ENCODE results near the gene ARHGAP25.

DNA sequence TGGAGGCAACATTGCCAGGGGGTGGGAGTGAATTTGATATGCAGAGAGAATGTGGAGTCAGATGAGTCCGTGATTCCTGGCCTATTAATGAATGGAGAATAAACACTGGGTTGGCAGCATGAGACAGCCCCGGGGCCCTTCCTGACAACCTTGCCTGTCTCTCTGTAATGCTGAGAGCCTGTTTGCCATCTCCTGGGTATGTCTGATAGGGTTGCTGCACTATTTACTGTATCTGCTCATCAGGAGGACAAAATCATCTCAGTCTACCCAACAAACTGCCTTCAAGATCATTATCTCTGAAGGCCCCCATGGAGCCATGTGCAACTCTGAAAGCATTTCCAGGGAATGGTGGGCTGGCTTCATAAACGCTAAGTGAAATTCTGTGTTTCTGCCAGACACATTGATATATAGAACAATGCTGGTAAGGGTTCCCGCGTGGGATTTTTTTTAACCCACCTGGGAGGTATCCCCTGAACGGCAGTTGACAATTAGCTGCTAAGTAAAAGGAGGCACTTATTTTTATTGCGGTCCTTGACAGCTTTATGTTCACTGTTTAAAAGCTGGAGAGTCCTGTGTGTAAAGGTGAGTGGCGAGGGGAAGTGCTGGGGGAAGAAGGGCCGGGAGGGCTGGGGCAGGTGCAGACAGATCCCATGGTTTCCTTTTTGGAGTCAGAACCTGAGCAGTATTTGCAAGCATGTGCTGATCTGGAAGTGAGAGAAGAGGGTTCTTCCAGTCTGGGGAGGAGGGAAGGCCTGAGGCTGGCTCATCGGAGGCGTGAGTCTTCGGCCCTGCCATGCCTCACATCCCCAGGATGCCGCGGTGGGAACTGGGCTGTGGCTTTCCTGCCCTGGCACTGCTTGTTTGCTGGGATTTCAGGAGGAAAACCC, 64.8 kb downstream of the ARHGAP25 start:
- TF ChIP-seq, protein P1, sequence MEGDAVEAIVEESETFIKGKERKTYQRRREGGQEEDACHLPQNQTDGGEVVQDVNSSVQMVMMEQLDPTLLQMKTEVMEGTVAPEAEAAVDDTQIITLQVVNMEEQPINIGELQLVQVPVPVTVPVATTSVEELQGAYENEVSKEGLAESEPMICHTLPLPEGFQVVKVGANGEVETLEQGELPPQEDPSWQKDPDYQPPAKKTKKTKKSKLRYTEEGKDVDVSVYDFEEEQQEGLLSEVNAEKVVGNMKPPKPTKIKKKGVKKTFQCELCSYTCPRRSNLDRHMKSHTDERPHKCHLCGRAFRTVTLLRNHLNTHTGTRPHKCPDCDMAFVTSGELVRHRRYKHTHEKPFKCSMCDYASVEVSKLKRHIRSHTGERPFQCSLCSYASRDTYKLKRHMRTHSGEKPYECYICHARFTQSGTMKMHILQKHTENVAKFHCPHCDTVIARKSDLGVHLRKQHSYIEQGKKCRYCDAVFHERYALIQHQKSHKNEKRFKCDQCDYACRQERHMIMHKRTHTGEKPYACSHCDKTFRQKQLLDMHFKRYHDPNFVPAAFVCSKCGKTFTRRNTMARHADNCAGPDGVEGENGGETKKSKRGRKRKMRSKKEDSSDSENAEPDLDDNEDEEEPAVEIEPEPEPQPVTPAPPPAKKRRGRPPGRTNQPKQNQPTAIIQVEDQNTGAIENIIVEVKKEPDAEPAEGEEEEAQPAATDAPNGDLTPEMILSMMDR (IDR thresholded peaks at IDR 0.05; ENCODE audit: low read depth, low read length, poor library complexity, severe bottlenecking), result no peak
- TF ChIP-seq EZH2phosphoT487 (IDR thresholded peaks at IDR 0.05; ENCODE audit: borderline replicate concordance, low read length), result no peak
